NCI-H1092 treated with DMSO at 0.1 percent for 48 hours (cell line): ENCODE data around the gene IL1RAPL1.

ENCODE experiments used
- DNase-seq: peaks from one replicate; lab custom pipeline; 2025; lab: John Stamatoyannopoulos, UW

The IL1RAPL1 gene

GRCh38 chrX:29431895-29432294, 844.6 kb downstream of the IL1RAPL1 start:
- DNase-seq, result no peak

GRCh38 chrX:29432534-29432933, 845.3 kb downstream of the IL1RAPL1 start:
- no peak for DNase-seq

GRCh38 chrX:29434939-29435338, 847.7 kb downstream of the IL1RAPL1 start:
- no peak for DNase-seq

GRCh38 chrX:29435396-29435795, 848.1 kb downstream of the IL1RAPL1 start:
- no peak for DNase-seq

GRCh38 chrX:29447867-29448266, 860.6 kb downstream of the IL1RAPL1 start:
- DNase-seq, result no peak

GRCh38 chrX:29453333-29453732, 866.1 kb downstream of the IL1RAPL1 start:
- DNase-seq, result no peak

GRCh38 chrX:29455702-29456101, 868.5 kb downstream of the IL1RAPL1 start:
- no peak for DNase-seq

- no peak for DNase-seq
Observed at GRCh38 chrX:29461039-29461438, 873.8 kb downstream of the IL1RAPL1 start.

- no peak for DNase-seq
Observed at GRCh38 chrX:29466456-29466855, 879.2 kb downstream of the IL1RAPL1 start.

- no peak for DNase-seq
Observed at GRCh38 chrX:29468911-29469494, 881.8 kb downstream of the IL1RAPL1 start.

GRCh38 chrX:29470030-29470429, 882.8 kb downstream of the IL1RAPL1 start:
- no peak for DNase-seq

- no peak for DNase-seq
Observed at GRCh38 chrX:29471829-29472228, 884.6 kb downstream of the IL1RAPL1 start.

- DNase-seq, result no peak
Observed at GRCh38 chrX:29477878-29478277, 890.6 kb downstream of the IL1RAPL1 start.

- DNase-seq, result no peak
Observed at GRCh38 chrX:29478336-29479069, 891.3 kb downstream of the IL1RAPL1 start.

- no peak for DNase-seq
Observed at GRCh38 chrX:29487214-29487613, 900.0 kb downstream of the IL1RAPL1 start.

- DNase-seq, result no peak
Observed at GRCh38 chrX:29487714-29488113, 900.5 kb downstream of the IL1RAPL1 start.

- no peak for DNase-seq
Observed at GRCh38 chrX:29488919-29489318, 901.7 kb downstream of the IL1RAPL1 start.

GRCh38 chrX:29490606-29491005, 903.4 kb downstream of the IL1RAPL1 start:
- DNase-seq, result no peak

GRCh38 chrX:29491659-29492058, 904.4 kb downstream of the IL1RAPL1 start:
- DNase-seq, result no peak

GRCh38 chrX:29496636-29497180, 909.5 kb downstream of the IL1RAPL1 start:
- DNase-seq, result no peak

- DNase-seq, result no peak
Observed at GRCh38 chrX:29506729-29507128, 919.5 kb downstream of the IL1RAPL1 start.

- DNase-seq, result no peak
Observed at GRCh38 chrX:29518100-29518499, 930.9 kb downstream of the IL1RAPL1 start.

GRCh38 chrX:29528281-29528680, 941.0 kb downstream of the IL1RAPL1 start:
- DNase-seq, result no peak

- no peak for DNase-seq
Observed at GRCh38 chrX:29530501-29530900, 943.3 kb downstream of the IL1RAPL1 start.
